NT2/D1 (cell line): Measurements from ENCODE around the gene SPPL3.

Experiments
- SUZ12 ChIP-seq: IDR thresholded peaks from 2 replicates; pipeline ENCODE4 v1.6.1; 2011; ENCODE audit not compliant: insufficient read length, insufficient read depth; ENCODE audit errors: extremely low read depth
- YY1 ChIP-seq: IDR thresholded peaks from 2 replicates; pipeline ENCODE4 v1.6.1; 2011; ENCODE audit not compliant: insufficient read length, insufficient read depth
- ZNF274 ChIP-seq: IDR thresholded peaks from 2 replicates; pipeline ENCODE4 v1.6.1; 2011; ENCODE audit warnings: mild to moderate bottlenecking, low read depth, low read length

DNA sequence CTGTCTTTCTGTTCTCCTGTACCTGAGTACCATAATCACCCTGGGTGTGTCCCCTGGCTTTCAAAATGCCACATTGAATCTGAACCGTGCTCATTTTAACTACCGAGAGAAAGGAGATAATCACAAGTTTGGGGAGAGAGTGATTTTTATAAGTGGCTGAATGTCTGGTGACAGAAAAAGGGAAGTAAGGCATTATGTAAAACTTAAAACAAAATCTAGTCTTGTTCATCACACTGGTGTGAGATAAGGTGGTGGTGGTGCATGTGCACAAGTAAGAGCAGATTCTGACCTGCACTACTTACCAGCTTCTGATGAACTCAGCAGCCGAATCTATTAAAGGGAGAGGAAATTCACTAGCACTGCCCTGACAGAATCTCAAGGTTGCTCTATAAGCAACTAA lies 56.3 kb downstream of the SPPL3 start:
- TF ChIP-seq ZNF274 (no peak), YY1 (no peak), SUZ12 (no peak)
